GM18870 (cell line): ENCODE results near the gene EFR3B.
A peak's percentile ranks its signal among the peaks of the same experiment; 100 is the strongest.

Source experiments
- ATAC-seq: cut with Tn5 transposase; IDR thresholded peaks from one replicate; pipeline ENCODE4 v1.9.1; 2021; ENCODE audit warnings: moderate library complexity; ENCODE audit not compliant: unreplicated experiment

EFR3B gene

DNA sequence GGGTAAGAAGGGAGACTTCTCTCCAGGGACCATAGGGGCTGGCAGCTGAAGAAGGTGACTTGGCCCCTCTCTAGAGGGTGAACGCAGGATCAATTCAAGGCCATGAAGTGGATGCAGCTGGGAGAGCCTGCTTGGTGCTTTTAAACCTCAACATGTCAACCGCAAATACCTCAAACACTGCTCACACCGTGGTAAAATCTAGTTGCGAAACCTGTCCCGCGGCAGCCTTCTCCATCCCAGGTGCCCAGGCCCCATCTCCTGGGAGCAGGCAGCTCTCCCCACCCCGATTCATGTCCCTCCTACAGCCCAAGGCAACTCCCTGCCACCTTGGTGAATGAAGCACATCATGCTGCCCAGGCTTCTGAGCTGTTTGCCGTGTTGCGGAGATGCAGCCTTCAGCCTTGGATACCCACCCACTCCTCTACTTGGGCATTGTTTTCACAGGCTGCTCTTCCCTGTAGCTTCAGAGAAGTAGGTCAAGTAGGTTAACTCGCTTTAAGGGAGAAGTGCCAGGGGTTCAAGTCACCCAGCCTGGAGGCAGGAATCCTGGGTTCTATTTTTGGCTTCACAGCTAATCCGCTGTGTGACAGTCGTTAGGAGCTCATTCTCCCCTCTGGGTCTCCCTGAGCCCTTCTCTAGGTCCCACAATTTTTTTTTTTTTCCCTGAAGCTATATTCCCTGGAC is 6.2 kb upstream of the EFR3B start:
- no peak for ATAC-seq

DNA sequence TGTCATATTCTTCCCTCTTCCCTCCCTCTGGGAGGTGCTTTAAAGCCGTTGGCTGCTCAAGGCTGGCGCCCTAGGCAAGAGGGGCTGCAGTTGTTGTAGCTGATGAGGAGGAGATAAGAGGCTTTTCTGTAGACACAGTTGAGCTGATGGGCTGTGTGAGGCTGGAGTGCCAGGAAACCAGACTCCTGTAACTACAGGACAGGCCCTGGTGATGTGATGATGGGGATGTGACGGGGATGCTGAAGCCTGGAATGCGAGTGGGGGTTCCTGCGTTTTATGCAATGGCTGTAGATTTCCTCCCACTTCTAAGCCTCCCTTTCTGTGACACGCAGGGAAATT is 5.7 kb upstream of the EFR3B start:
- ATAC-seq = no peak

DNA sequence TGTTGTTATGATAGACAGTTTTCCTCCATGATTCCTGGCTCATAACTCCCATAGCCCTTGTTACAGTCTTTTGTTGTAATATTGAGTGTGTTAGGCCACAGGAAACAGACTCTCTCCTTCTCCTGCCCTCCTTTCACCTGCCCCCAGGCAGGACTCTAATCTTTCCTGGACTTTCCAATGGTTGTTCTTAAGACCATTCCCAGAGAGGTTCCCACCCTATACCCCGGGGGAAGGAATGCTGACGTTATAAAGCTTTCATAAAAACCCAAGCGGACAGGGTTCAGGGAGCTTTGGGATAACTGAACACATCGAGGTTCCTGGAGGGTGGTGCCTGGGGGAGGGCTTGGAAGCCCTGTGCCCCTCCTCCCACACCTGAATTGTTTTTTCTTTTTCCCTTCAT is 2.8 kb upstream of the EFR3B start:
- ATAC-seq = no peak

DNA sequence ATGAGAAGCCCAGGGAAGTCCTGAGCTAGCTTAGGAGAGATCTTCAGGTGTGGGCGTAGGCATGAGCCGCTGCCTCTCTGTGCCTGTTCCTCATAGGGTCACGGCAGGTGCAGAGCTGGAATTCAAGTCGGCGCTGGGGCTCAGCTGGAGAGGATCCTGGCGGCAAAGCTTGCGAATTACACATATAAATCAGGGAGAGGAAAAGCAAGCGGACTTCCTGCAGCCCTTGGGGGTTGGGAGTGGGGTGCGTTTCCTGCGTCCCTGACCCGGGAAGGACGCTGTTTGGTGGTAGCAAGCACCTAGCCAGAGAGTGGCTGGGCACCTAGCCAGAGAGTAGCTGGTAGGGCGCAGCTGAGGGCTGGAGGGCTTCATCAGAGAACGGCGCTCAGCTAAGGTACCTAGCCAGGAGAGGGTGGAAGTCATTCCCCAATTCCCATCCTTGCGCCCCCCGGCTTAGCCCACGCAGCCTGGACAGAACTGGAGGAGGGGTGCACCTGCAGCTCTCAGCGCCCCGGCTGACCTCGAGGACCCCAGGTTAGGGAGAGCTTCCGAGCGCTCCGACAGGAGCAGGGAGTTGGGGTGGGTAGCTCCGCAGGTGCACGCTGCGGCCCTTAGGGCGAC is 459 bp upstream of the EFR3B start:
- peak; percentile 13 for ATAC-seq

DNA sequence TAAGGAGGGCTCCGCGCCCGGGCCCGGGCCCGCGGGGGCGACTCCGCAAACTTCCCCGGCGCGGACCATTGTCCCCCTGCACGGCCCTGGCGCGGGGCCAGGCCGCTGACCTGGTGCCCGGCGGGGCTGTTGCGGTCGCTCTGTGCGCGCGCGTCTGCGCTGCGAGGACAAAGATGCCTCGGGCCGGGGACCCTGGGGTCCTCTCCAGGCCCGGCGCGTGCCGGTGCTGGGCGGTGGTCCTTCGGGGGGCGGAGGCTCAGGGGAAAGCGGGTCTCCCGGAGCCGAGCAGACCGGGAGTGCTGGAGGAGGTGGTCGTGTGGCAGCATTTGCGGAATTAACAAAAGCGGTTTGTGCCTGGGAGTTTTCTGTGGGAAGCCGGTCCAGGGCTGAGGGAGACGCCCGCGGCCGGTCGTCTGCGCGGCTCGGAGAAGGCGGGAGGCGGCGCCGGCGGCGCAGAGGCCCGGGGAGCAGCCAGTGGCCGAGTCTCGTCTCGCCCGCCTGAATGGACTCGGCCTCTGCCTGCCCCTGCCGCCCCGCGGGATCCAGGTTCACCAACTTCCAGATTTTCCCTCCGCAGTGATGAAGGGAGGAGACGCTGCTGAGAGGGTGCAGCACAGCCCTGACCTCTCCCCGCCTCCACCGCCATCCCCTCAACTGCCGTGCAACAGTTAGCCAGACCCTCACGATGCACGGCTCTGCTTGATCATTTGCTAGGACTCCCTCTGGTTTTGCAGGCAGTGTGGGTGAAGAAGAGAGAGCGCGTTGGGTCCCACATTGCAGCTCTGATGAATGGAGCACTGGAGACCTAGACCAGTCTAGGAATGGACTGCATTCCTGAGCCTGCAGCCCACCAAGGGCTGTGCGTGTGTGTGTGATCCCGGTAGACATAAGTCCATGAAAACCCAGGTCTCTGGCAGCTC is 705 bp downstream of the EFR3B start:
- peak; percentile 19 for ATAC-seq

DNA sequence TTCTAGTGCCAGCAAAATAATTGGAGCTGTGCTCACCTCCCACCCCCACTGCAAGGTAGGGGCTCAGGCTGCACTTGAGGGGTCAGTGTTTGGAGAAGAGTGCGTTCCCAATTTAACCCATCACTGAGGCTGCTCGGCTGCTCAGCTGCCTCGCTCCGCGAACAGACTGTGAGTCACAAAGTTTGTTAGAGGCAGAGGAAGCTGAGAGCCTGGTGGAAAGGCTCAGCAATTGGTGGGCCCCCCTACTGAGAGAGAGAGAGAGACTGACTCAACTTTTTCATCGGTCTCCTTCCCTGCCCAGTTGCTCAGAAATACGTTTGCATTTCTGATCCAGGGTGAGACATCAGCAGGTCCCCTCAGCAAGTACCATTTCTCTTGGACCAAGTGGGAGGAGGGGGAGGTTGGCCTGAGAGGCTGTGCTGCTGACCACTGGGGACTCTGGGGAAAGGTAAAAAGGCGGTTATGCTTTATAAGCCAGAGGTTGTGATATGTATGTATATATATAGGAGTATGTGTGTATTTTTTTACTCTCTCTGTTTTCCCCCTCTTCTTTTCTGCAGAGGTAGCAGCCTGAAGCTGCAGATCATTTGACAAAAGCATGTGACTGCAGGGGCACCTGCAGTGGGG is 1.5 kb downstream of the EFR3B start:
- no peak for ATAC-seq

DNA sequence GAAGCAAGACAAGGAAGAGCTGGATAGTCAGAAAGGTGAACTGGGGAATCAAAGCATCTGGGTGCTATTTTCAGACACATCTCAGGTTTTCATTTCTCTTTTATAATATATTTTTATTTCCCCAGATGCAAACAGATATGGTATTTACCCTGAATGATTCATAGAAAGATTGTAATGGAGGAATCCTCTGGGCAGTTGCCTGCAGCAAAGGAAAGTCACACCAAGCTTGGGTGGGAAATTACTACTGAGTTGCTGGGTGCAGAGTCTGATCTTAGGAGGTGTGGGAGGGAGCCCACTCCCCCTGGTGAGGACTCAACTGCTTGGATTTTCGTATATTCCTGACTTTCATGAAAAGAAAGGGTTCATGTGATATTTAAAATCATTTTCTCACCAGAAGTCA is 2.1 kb downstream of the EFR3B start:
- ATAC-seq = no peak

DNA sequence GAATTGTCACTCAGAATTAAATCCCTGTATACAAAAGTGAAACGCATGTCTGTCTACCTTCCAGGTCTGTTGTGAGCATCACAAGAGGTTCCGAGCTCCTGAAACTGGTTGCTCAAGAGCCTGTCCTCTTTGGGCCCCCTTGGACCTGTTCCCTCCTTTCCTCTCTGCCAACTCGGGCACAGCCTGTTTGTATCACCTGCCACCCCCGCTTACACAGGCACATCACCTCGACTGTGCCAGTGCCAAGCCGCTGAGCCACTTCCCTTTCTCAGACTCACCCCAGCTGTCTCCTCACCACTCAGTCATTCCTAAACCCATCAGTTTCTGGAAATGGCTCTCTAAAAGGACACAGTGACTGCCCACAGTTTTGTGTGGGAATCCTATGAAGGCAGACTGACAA is 3.1 kb downstream of the EFR3B start:
- ATAC-seq = no peak

DNA sequence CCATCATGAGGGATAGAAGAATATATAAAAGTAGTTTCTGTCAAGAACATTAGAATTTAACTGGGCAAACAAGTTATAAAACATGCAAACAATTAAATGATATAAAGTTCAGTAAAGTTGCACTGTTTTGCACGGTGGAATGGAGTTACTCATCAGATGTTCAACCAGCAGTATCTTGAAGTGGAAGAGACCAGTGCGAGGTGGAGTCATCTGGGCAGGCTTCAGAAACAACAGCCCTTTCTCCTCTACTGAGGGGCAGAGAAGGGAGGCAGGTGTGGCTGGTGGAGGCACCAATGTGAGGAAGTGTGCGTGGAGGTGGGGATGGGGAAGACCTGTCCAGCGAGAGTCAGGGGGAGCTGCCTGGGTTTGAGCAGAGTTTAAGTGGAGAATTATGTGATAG is 7.5 kb downstream of the EFR3B start:
- ATAC-seq = no peak

DNA sequence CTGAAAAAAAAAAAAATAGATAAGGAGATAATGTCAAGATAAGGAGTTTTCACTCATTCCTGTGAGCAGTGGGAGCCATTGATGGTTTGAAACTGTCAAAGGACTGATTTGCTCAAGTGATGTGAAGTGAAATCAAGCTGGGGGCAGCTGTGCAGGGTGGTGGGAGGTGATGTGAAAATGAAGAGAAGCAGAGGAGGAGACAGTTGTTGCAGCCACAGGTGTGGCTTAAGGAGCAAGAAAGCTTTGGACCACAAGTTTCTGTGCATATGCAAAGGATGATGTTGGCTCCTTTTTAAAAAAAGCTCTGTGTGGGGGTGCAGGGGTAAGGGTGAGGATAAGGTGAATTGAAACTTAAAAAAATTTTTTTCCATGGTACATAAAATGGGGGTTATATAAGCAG is 8.3 kb downstream of the EFR3B start:
- no peak for ATAC-seq

DNA sequence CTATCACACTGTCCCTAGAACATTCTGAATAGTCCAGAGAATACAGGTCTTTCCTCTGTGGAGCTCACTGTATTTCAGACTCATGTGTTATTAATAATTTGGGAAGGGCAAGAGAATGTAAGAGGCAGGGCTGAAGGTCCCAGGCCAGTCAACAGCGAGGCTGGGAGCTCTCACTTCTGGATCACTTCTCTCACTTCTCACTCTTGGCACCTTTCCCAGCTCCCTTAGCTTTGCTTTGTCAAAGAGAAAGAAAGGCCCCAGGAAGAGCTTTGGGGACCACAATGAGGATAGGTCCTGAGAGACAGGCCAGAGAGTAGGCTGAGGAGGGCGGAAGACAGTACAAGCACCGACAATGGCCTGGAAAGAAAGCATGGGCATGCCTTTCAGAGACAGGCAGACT is 11.2 kb downstream of the EFR3B start:
- no peak for ATAC-seq

DNA sequence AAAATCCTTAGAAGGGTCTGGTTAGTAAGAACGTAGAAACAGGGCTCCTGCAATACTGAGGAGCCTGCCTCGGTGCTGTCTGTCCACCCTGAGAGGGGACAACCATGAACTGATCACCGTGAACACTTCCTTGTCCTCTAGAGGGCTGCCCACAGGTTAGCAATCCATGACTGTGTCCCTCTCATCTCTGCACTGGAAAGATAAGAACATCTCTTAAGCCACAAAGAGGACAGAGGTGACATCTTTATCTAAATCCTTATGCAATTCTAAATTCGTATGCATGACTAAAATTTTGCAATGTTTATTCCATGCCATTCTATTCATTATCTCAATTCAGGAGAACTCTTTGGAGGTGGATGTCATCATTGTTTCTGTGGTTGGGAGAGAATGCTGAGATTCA is 12.8 kb downstream of the EFR3B start:
- ATAC-seq = no peak

DNA sequence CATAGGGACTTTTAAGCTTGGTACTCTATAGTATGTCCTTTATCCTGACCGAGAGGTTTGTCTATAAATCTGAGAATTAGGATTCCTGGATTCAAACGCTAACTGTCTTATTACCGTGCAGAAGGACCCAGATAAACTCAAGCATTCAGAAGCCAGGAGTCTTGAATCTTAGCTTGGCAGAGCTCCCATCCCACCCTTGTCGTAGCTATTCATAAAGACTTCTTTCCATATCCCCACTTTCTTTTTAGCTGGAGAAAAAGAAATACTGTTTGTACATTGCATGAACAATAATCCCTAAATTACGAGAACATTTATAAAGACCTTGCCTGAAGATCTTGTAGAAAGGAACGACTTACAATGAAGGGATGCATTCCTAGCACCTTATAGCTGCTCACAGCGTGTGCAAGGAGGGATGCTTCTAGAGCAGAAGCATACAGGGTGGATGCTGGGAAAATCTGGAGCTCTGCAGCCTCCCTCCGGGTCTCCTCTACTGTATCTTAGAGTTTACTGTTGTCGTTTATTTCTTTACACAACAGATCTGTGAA is 13.6 kb downstream of the EFR3B start:
- ATAC-seq = no peak

DNA sequence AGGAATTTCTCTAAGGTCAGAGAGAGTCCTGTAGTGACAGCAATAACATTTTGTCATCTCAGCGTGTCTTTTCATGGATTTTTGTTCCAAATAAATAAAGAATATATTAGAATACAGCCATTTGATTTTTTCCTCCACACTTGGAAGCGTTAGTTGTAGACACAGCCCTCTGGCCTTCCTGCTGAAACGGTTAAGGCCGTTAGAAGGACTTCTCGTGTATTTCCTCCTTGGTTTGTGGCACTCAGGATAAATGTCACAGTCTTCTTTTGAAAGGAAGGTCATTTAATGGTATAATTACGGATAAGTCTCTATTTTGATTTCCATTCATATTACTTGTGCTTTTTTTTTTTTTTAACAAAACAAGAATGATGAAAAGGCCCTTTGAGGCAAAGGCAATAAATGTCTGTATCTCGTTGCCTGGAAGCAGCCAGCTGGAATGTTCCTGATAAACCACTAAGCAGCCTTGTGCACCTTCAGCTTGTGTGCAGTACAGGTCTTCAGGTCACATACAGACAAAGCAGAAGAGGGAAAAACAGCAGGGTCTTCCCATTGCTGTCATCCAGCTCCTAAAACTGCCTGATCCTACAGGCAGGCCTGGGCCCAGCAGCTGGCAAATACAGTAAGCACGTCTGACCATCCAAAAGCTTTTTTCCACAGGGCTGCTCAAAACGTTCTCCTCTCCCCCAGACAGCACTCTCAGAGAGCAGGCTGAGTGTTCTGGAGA is 14.4 kb downstream of the EFR3B start:
- ATAC-seq = no peak

DNA sequence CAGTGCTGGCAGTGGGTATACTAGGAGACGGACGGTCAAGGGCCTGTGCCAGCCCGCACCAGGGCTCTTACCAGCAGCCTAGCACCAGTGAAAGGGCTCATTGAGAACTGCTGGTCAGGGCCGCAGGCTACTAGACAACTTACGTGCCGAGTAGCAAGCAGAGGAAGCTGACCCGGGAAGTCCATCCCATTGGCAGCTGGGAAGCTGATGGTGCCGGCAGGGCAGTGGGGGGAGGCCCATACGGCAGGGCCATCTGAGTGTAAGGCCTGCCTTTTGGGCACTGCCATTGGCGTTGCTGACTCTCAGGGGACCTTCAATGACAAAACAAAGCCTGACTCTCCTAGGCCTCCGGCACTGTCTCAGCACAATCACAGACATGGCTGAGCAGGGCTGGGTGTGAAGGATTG is 20.6 kb downstream of the EFR3B start:
- no peak for ATAC-seq

DNA sequence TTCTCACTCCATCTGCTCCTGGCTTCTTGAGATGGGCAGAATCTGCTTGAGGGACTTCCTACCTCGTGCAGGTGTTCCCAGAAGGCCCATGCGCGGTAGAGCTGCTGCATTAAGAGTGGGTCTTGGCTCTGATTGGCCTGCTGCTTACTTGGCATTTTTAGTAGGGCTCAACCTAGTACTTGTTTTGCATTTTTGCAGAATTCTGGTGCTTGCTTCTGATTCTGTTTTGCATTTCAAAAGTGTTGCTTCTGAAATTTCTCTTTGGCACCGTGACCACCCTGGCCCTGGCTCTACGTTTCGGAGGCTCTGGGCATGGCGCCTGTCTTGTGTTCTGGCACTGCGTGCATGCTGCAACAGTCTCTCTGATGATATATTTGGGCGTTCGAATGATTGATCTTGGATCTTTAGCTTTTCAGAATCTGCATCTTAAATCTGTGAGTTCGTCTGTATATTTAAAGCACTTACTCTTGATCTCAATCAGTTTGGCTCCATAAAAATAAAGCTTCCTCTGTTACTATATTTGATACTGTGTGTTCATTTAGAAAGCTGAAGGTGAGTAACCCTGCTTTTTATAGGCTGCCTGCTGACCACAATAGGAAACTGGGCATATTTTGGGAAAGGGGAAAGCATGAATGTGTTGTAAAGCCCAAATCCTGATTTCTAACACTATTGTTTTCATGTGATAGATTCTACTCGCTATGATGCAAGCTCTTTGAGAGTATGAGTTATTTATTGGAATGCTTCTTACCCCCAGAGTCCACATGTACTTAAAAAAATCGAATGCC is 22.2 kb downstream of the EFR3B start:
- ATAC-seq = no peak

DNA sequence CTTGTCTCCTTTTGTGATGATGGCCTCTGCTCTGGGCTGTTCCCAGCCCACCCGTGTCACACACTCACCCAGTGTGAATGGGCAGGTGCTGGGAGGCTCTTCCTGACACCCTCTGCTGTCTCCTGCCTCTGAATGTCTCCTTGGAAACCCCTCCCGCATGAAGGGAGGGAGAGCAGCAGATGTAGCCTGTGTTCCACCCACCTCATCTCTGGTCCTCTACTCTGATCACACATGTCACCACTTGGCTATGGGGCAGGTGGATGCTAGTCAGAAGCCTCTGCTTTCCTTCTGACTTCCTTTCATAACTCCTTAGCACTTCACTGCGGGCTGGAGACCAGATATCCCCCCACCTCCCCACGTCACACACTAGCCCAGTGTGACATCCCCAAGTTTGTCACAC is 23.9 kb downstream of the EFR3B start:
- ATAC-seq = no peak

DNA sequence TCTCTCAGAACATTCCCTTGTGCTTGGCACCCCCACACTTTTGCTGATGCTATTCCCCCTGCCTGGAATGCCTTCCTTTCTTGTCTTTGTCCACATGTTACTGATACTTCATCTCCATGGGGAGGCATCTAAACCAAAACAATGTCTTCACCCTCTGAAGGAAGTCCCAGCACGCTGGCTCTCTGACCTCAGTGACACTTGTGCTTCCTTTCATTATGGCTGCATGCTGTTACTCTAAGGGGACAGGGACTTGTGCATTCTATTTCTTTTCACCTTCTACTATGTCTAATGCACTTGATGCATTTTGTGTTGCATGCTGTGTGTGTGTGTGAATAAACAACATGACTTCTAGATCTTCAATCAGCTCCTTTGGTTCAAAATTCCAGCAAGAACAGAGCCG is 24.6 kb downstream of the EFR3B start:
- no peak for ATAC-seq

DNA sequence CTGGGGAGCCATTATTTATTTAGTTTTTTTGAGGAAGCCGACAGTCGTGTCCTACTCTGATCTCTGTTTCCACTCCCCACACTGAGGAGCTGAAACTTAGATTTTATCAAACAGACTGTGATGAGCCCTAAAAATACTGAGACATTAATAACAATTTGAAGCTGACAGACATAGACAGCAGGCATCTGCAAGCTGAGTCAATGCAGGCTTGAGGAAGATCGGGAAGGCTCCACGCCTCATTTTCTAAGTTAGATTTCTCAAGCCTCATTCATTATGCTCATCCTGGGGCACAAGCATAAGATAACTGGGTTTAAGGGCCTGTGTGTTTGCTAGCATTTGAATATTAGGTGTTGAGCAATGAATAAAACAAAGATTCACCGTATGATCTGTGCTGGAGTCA is 26.3 kb downstream of the EFR3B start:
- no peak for ATAC-seq

DNA sequence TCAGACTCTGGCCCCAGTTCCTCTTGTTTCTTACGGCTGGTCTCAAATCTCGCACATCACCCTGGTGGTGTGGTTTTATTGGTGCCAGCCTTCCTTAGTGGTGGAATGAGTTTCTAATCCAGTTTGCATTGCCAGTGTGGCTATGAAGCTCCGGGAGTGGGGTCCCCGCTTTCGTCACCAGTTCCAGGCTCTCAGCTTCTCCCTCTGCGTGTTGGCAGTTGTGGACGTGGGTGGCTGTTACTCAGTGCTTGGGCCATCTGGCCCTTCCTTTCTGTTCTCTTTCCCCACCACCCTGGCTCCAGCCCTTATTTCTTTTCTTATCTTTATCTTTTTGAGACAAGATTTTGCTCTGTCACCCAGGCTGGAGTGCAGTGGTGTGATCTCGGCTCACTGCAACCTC is 30.1 kb downstream of the EFR3B start:
- no peak for ATAC-seq
